B cell (primary cell): Measurements from ENCODE around the gene ADAMTSL1. TPM values are rescaled to one million over a fixed set of nuclear protein-coding genes. Genes with fewer than 3 reads are reported as not detected.

ENCODE experiments used
- ATAC-seq: fragments of 200-7000 bp; cut with Tn5 transposase; one replicate; pipeline ENCODE4 v1.10.0; 2021; ENCODE audit warnings: low read depth, mild to moderate bottlenecking, moderate number of reproducible peaks, moderate library complexity
- CTCF ChIA-PET: fragments of 350-600 bp; sonication (Branson Sonifier 250); formaldehyde crosslinking; loops from one replicate; lab custom pipeline; 2021; ENCODE audit warnings: antibody characterized with exemption, inconsistent platforms; lab: Charles Lee
- POLR2A ChIA-PET: fragments of 350-600 bp; sonication (Branson Sonifier 250); formaldehyde crosslinking; loops from one replicate; lab custom pipeline; 2021; ENCODE audit warnings: antibody characterized with exemption; lab: Charles Lee
- DNase-seq: peaks from one replicate; pipeline ENCODE4 v3.0.0; 2013
- H2AFZ ChIP-seq: 2 replicates; pipeline ENCODE4 v1.6.1; 2012; ENCODE audit warnings: mild to moderate bottlenecking, low read depth, low read length; ENCODE audit not compliant: insufficient read depth, poor library complexity, severe bottlenecking
- H3K27ac ChIP-seq, 2 donors: 1 replicate in 1 of 2; 2 replicates in 1 of 2; pipeline ENCODE4 v1.5.1; 2012 to 2013; ENCODE audit warnings: low read length in 2 of 2, mild to moderate bottlenecking in 2 of 2, moderate library complexity in 1 of 2
- H3K27me3 ChIP-seq, 4 experiments: fragments of 200-600 bp in 1 of 4; sonication (generic) in 1 of 4; replicated peaks in 1 of 4; 1 replicate in 2 of 4; 2 replicates in 2 of 4; pipeline versions ENCODE4 v1.6.1 to v1.7.0; 2013 to 2016; ENCODE audit warnings: low read length in 3 of 4, mild to moderate bottlenecking in 2 of 4, mixed read lengths in 1 of 4, moderate library complexity in 1 of 4; ENCODE audit not compliant: insufficient read depth in 4 of 4, control insufficient read depth in 3 of 4; ENCODE audit errors: control extremely low read depth in 1 of 4
- H3K36me3 ChIP-seq, 2 experiments: replicated peaks in 1 of 2; 1 replicate in 1 of 2; 2 replicates in 1 of 2; pipeline versions ENCODE4 v1.6.1 to v1.7.1; 2013; ENCODE audit warnings: low read length in 1 of 2; ENCODE audit not compliant: insufficient read depth in 2 of 2, control insufficient read depth in 1 of 2; ENCODE audit errors: control extremely low read depth in 1 of 2, extremely low read depth in 1 of 2
- H3K4me1 ChIP-seq, 2 donors: fragments of 200-600 bp in 1 of 2; sonication (generic) in 1 of 2; 1 replicate in 1 of 2; 2 replicates in 1 of 2; pipeline versions ENCODE4 v1.5.1 to v1.6.1; 2013 to 2017; ENCODE audit warnings: low read length in 2 of 2; ENCODE audit not compliant: control insufficient read depth in 2 of 2, insufficient read depth in 2 of 2
- H3K4me2 ChIP-seq: replicated peaks from 2 replicates; pipeline ENCODE3; 2012; ENCODE audit warnings: mild to moderate bottlenecking, low read depth, low read length; ENCODE audit not compliant: poor library complexity, severe bottlenecking
- H3K4me3 ChIP-seq, 5 experiments: fragments of 200-600 bp in 1 of 5; sonication (generic) in 1 of 5; 1 replicate in 3 of 5; 2 replicates in 2 of 5; pipeline versions ENCODE4 v1.5.1 to v1.7.0; 2011 to 2016; ENCODE audit warnings: low read length in 4 of 5, mild to moderate bottlenecking in 4 of 5, low read depth in 2 of 5, control low read depth in 1 of 5, moderate library complexity in 1 of 5; ENCODE audit not compliant: insufficient read depth in 1 of 5; ENCODE audit errors: control extremely low read depth in 1 of 5, extremely low read depth in 1 of 5
- H3K79me2 ChIP-seq: fragments of 200-600 bp; sonication (generic); one replicate; pipeline ENCODE4 v1.6.0; 2016; ENCODE audit warnings: low read length; ENCODE audit not compliant: control insufficient read depth, insufficient read depth
- H3K9ac ChIP-seq: fragments of 200-600 bp; sonication (generic); 2 replicates; pipeline ENCODE4 v1.6.1; 2017; ENCODE audit warnings: mild to moderate bottlenecking, low read length, moderate library complexity
- H3K9me3 ChIP-seq, 3 donors: one replicate each; pipeline versions ENCODE4 v1.6.1 to v1.7.1; 2013; ENCODE audit warnings: low read length in 2 of 3; ENCODE audit not compliant: control insufficient read depth in 2 of 3, insufficient read depth in 1 of 3; ENCODE audit errors: control extremely low read depth in 1 of 3
- H4K20me1 ChIP-seq: 2 replicates; pipeline ENCODE4 v1.6.0; 2012; ENCODE audit warnings: mild to moderate bottlenecking, low read length; ENCODE audit not compliant: insufficient read depth, control insufficient read depth, poor library complexity, severe bottlenecking
- H3K27ac Mint-ChIP-seq: one replicate; pipeline ENCODE4 v1.8.0; 2021; ENCODE audit warnings: mixed read lengths
- H3K27me3 Mint-ChIP-seq: one replicate; pipeline ENCODE4 v1.8.0; 2021; ENCODE audit warnings: mixed read lengths
- H3K4me1 Mint-ChIP-seq: one replicate; pipeline ENCODE4 v1.8.0; 2021; ENCODE audit warnings: mixed read lengths
- H3K4me3 Mint-ChIP-seq: one replicate; pipeline ENCODE4 v1.8.0; 2021; ENCODE audit warnings: mixed read lengths
- H3K9me3 Mint-ChIP-seq: one replicate; pipeline ENCODE4 v1.8.0; 2022; ENCODE audit warnings: mixed read lengths; ENCODE audit not compliant: insufficient read depth
- EZH2 ChIP-seq: IDR thresholded peaks from 2 replicates; pipeline ENCODE4 v1.6.1; 2012; ENCODE audit warnings: borderline replicate concordance, low read depth, mild to moderate bottlenecking, moderate library complexity, low read length; ENCODE audit not compliant: insufficient read depth, poor library complexity, severe bottlenecking
- WGBS: methylation state at CpG from one replicate; pipeline ENCODE4 v1.1.5; 2013; ENCODE audit warnings: missing lambda C conversion rate; ENCODE audit not compliant: insufficient coverage; 5-methylcytosine and 5-hydroxymethylcytosine counted together
- intact Hi-C: fragments of 100-400 bp; cut with micrococcal nuclease; formaldehyde crosslinking; loops from one replicate; pipeline ENCODE4 v1.10.0; 2022
- polyA plus RNA-seq: library from polyadenylated mRNA; depleted of rRNA; stranded (reverse); fragments of >200 nt; gene quantifications from 2 replicates; pipeline ENCODE4 v1.2.3, GENCODE V29; 2012
- total RNA-seq, 2 donors: library from RNA; stranded (reverse); fragments of 120-200 nt in 1 of 2; gene quantifications; 1 replicate in 1 of 2; 2 replicates in 1 of 2; pipeline versions ENCODE4 v1.2.3 to v1.2.4, GENCODE V29; 2013 to 2022
- TF ChIP-seq, protein P1 (sequence below): fragments of 200-600 bp; IDR thresholded peaks from one replicate; pipeline ENCODE4 v1.8.0; 2022; ENCODE audit warnings: antibody characterized with exemption, mild to moderate bottlenecking

The ADAMTSL1 gene
- total and polyA plus RNA-seq, 2 donors (not counting 1 experiment from before 2014, with no cell fraction given): not detected

DNA sequence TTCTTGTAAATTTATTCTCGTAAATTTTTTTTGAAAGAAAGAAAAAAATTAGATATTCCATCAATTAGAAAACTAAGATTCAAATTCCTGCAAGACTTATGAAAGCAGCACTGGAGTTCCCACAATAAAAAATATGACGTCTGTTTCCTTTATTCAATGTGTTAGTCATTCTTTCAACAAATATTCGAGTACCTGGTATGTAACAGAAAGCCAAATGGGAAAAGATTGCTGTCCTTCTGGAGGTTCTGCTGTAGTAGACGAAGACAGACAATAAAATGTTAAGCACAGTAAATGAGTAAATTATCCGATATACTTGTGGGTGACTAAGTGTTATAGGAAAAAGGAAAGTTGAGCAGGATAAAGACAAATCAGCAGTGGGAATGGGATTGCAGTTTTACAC is 92.2 kb downstream of the ADAMTSL1 start:
- CTCF ChIA-PET: no interaction called here
- no peaks in the 10 kb centered on the region for H3K4me1 ChIP-seq
- no peak overlapping the region for H3K4me3 ChIP-seq
- 85% methylated on average over 3 of the region's 5 CpGs for WGBS
- H3K4me2 ChIP-seq: no peak overlapping the region
- DNase-seq: no peak
- H3K79me2 ChIP-seq: no peaks in the 10 kb centered on the region
- Mint-ChIP-seq H3K27me3 (no peaks in the 10 kb centered on the region), H3K9me3 (peaks cover 2% of the 10 kb centered on the region), H3K4me1 (no peaks in the 10 kb centered on the region), H3K4me3 (no peak overlapping the region), H3K27ac (no peak overlapping the region)
- no peak for ATAC-seq
- H4K20me1 ChIP-seq: no peaks in the 10 kb centered on the region
- peaks cover 0 to 10% (median 0%) of the 10 kb centered on the region in 3 donors for H3K9me3 ChIP-seq
- POLR2A ChIA-PET: no interaction called here
- intact Hi-C loops: no loop called here
- H2AFZ ChIP-seq: no peak overlapping the region
- H3K9ac ChIP-seq: no peak overlapping the region
- no peaks in the 10 kb centered on the region for H3K27me3 ChIP-seq
- H3K27ac ChIP-seq: no peak overlapping the region
- H3K36me3 ChIP-seq: no peaks in the 10 kb centered on the region
- TF ChIP-seq, protein P1, sequence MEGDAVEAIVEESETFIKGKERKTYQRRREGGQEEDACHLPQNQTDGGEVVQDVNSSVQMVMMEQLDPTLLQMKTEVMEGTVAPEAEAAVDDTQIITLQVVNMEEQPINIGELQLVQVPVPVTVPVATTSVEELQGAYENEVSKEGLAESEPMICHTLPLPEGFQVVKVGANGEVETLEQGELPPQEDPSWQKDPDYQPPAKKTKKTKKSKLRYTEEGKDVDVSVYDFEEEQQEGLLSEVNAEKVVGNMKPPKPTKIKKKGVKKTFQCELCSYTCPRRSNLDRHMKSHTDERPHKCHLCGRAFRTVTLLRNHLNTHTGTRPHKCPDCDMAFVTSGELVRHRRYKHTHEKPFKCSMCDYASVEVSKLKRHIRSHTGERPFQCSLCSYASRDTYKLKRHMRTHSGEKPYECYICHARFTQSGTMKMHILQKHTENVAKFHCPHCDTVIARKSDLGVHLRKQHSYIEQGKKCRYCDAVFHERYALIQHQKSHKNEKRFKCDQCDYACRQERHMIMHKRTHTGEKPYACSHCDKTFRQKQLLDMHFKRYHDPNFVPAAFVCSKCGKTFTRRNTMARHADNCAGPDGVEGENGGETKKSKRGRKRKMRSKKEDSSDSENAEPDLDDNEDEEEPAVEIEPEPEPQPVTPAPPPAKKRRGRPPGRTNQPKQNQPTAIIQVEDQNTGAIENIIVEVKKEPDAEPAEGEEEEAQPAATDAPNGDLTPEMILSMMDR: no peak
- TF ChIP-seq EZH2: no peak

DNA sequence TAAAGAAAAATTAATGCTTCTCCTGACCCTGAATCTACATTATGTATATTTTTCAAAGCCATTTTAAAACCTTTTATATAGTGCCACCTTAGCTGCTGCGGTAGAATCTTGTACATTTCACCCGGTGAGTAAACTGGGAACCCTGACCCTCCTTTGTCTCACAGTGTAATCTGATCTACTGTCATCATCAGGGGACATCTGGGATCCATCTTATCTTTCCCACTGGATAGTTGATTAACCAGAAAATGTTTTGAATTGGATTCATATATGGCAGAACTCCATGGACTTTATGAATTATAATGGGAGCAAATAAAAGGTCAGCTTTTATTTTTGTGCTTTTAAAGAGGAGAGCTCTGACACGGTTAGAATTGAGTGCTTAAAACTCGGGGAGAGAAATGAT is 95.0 kb downstream of the ADAMTSL1 start:
- H3K4me3 ChIP-seq: no peak overlapping the region
- Mint-ChIP-seq H3K4me1 (no peaks in the 10 kb centered on the region), H3K9me3 (no peaks in the 10 kb centered on the region), H3K27me3 (no peaks in the 10 kb centered on the region), H3K4me3 (no peak overlapping the region), H3K27ac (no peak overlapping the region)
- intact Hi-C loops: no loop called here
- ChIA-PET CTCF (no interaction called here), POLR2A (no interaction called here)
- H3K4me2 ChIP-seq: no peak overlapping the region
- no peaks in the 10 kb centered on the region for H4K20me1 ChIP-seq
- H3K36me3 ChIP-seq: no peaks in the 10 kb centered on the region
- no peak for ATAC-seq
- TF ChIP-seq, protein P1: no peak
- TF ChIP-seq EZH2: no peak
- H3K27me3 ChIP-seq: no peaks in the 10 kb centered on the region
- 92% methylated on average over 3 of the region's 4 CpGs for WGBS
- H3K9me3 ChIP-seq: peaks cover 0 to 3% (median 0%) of the 10 kb centered on the region in 3 donors
- H3K9ac ChIP-seq: no peak overlapping the region
- no peak overlapping the region for H2AFZ ChIP-seq
- H3K27ac ChIP-seq: no peak overlapping the region
- no peaks in the 10 kb centered on the region for H3K4me1 ChIP-seq
- no peak for DNase-seq
- no peaks in the 10 kb centered on the region for H3K79me2 ChIP-seq
